ENCODE results near the gene STIM1.
A peak's percentile ranks its signal among the peaks of the same experiment; 100 is the strongest.

The STIM1 gene

DNA sequence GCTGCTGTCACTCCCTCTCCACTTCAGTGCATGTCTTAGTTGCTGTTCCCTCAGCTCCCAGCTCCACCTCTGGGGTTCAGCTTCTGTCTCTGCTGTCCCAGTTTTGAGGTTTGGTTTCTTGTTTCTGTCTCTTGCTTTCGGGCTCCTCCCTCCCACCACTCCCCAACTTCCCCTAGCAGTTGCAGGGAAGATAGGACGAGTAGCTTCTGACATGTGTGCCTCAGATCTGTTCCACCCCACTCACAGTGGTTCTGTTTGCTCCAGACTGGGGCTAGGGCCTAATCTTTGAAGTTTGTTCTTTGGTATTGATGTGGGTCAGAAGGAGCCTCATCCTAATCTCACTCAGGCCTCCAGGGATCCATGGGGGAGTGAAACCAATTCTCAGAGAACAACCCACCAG is 236.6 kb downstream of the STIM1 start:
- no peaks in the 10 kb centered on the region for H3K27me3 ChIP-seq (ENCODE audit: insufficient read depth, poor library complexity, severe bottlenecking)
- TF ChIP-seq POLR2AphosphoS5 (IDR thresholded peaks at IDR 0.05; ENCODE audit: low read depth): 0 out of 2 replicates have a peak, but pooled peaks have one; percentile 32
- TF ChIP-seq, protein P1, sequence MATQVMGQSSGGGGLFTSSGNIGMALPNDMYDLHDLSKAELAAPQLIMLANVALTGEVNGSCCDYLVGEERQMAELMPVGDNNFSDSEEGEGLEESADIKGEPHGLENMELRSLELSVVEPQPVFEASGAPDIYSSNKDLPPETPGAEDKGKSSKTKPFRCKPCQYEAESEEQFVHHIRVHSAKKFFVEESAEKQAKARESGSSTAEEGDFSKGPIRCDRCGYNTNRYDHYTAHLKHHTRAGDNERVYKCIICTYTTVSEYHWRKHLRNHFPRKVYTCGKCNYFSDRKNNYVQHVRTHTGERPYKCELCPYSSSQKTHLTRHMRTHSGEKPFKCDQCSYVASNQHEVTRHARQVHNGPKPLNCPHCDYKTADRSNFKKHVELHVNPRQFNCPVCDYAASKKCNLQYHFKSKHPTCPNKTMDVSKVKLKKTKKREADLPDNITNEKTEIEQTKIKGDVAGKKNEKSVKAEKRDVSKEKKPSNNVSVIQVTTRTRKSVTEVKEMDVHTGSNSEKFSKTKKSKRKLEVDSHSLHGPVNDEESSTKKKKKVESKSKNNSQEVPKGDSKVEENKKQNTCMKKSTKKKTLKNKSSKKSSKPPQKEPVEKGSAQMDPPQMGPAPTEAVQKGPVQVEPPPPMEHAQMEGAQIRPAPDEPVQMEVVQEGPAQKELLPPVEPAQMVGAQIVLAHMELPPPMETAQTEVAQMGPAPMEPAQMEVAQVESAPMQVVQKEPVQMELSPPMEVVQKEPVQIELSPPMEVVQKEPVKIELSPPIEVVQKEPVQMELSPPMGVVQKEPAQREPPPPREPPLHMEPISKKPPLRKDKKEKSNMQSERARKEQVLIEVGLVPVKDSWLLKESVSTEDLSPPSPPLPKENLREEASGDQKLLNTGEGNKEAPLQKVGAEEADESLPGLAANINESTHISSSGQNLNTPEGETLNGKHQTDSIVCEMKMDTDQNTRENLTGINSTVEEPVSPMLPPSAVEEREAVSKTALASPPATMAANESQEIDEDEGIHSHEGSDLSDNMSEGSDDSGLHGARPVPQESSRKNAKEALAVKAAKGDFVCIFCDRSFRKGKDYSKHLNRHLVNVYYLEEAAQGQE (IDR thresholded peaks at IDR 0.05; ENCODE audit: insufficient replicate concordance, low read depth): no peak
- H3K4me3 ChIP-seq (replicated peaks; ENCODE audit: insufficient read depth, low read length): no peak overlapping the region
- H3K27ac ChIP-seq (replicated peaks): 0 out of 2 replicates have a peak overlapping the region, but pooled peaks have one; percentile 7
- peak in 1 of 2 experiments; percentile 76 for DNase-seq (ENCODE audit: low read depth in 1 of 2, low spot score in 1 of 2)

DNA sequence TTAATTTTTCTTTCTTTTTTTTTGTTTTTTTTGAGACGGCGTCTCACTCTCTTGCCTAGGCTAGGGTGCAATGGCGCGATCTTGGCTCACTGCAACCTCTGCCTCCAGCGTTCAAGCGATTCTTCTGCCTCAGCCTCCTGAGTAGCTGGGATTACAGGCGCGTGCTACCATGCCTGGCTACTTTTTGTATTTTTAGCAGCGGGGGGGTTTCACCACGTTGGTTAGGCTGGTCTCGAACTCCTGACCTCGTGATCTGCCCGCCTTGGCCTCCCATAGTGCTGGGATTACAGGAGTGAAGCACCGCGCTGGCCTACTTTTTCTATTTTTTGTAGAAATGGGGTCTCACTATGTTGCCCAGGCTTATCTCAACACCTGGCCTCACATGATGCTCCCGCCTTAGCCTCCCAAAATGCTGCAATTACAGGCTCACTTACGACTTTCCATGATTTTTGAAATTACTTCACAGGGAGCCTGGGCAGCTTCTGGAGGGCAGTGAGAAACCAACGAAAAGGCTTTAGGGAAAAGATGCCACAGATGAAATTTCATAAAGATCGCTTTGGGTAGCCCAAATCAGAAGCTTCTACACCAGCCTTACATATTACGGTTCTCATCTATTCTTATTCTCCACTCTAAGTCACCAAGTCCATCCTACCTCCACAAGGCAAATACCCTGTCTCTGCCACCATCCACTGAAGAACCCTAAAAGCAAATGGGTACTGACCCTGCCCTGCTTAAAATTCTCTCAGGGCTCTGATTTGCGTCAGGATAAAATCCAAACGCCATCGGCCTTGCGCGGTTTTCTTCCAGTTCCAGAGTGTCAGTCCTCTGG is 238.3 kb downstream of the STIM1 start:
- DNase-seq (ENCODE audit: low read depth in 1 of 2, low spot score in 1 of 2): no peak
- H3K27me3 ChIP-seq (ENCODE audit: insufficient read depth, poor library complexity, severe bottlenecking): no peaks in the 10 kb centered on the region
- H3K4me3 ChIP-seq (replicated peaks; ENCODE audit: insufficient read depth, low read length): peak overlapping the region; percentile 67
- peak overlapping the region; percentile 98 for H3K27ac ChIP-seq (replicated peaks)
- TF ChIP-seq POLR2AphosphoS5 (IDR thresholded peaks at IDR 0.05; ENCODE audit: low read depth) (no peak), GABPA (IDR thresholded peaks at IDR 0.05; ENCODE audit: low read depth) (no peak), SPI1 (IDR thresholded peaks at IDR 0.05; ENCODE audit: borderline replicate concordance, low read depth) (no peak)
- TF ChIP-seq, protein P2, sequence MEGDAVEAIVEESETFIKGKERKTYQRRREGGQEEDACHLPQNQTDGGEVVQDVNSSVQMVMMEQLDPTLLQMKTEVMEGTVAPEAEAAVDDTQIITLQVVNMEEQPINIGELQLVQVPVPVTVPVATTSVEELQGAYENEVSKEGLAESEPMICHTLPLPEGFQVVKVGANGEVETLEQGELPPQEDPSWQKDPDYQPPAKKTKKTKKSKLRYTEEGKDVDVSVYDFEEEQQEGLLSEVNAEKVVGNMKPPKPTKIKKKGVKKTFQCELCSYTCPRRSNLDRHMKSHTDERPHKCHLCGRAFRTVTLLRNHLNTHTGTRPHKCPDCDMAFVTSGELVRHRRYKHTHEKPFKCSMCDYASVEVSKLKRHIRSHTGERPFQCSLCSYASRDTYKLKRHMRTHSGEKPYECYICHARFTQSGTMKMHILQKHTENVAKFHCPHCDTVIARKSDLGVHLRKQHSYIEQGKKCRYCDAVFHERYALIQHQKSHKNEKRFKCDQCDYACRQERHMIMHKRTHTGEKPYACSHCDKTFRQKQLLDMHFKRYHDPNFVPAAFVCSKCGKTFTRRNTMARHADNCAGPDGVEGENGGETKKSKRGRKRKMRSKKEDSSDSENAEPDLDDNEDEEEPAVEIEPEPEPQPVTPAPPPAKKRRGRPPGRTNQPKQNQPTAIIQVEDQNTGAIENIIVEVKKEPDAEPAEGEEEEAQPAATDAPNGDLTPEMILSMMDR (IDR thresholded peaks at IDR 0.05; ENCODE audit: insufficient read depth, low read length): no peak
- TF ChIP-seq, protein P1 (IDR thresholded peaks at IDR 0.05; ENCODE audit: insufficient replicate concordance, low read depth): no peak

DNA sequence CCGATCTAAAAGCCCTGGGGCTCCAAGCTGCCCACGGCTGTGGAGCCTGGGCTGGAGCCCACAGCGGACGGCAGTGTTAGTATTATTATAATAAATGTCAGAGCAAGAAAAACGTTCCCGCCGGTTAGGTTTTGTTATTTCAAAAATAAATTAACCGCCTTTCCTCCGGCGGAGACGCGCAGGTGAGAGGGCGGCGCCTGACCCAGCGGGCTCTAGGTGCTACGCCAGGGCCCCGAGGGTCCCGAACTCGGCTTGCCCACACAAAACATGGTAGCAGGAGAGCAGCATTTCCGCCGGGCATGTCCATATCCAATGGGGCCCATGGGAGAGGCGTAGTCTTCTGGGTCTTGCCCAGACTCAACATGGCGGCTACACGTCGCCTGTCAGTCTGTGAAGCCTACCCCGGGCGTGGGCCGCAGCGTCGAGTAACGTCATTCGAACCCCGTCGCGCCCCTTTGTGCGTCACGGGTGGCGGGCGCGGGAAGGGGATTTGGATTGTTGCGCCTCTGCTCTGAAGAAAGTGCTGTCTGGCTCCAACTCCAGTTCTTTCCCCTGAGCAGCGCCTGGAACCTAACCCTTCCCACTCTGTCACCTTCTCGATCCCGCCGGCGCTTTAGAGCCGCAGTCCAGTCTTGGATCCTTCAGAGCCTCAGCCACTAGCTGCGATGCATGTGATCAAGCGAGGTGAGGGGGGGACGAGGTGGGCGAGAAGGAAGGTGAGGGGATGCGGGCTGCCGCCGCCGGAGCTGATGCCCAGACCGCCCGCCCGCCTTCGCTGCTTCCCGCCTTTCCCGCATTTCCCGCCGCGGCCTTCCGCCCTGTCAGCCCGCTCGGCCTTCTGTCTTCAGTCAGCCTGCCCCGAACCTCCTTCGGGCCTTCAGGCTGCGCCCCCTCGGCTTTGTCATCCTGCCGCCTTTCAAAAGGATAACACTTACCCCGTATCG is 239.2 kb downstream of the STIM1 start, which contains the start of gene RRM1:
Gene RRM1 (plus strand): TSS at position 452 of the 944 bp plus-strand sequence. CDS start 214 bp downstream, at position 666.
- peak within 1 kb of the TSS; percentile 67 for H3K4me3 ChIP-seq (replicated peaks; ENCODE audit: insufficient read depth, low read length)
- DNase-seq (ENCODE audit: low read depth in 1 of 2, low spot score in 1 of 2): peak; percentile 87 to 98
- no peaks in the 10 kb centered on the region for H3K27me3 ChIP-seq (ENCODE audit: insufficient read depth, poor library complexity, severe bottlenecking)
- TF ChIP-seq GABPA (IDR thresholded peaks at IDR 0.05; ENCODE audit: low read depth): no peak; the same call in 1 of the 2 replicates
- TF ChIP-seq, protein P1 (IDR thresholded peaks at IDR 0.05; ENCODE audit: insufficient replicate concordance, low read depth): no peak
- TF ChIP-seq, protein P2 (IDR thresholded peaks at IDR 0.05; ENCODE audit: insufficient read depth, low read length): no peak
- TF ChIP-seq POLR2AphosphoS5 (IDR thresholded peaks at IDR 0.05; ENCODE audit: low read depth): no peak; the same call in none of the 2 replicates
- no peak for TF ChIP-seq SPI1 (IDR thresholded peaks at IDR 0.05; ENCODE audit: borderline replicate concordance, low read depth)
- H3K27ac ChIP-seq (replicated peaks): peak within 1 kb of the TSS; percentile 98

Measured in HL-60 (cell line).